ENCODE results near the gene TMEM239. TPM values are rescaled to one million over a fixed set of nuclear protein-coding genes. Genes with fewer than 3 reads are reported as not detected.
A peak's percentile ranks its signal among the peaks of the same experiment; 100 is the strongest.
"Not testable (repeated sequence)": the region's sequence is repeated elsewhere in the genome, so short reads cannot be mapped to it uniquely, and the experiment has no call there.

Gene TMEM239
- total and polyA plus RNA-seq, 4 donors = not detected

GRCh38 chr20:2805689-2806350 lies 10.3 kb upstream of the TMEM239 start:
- DNase-seq (ENCODE audit: low spot score) = no peak
- peaks cover 0 to 2% (median 0%) of the 10 kb centered on the region in 4 donors for H3K36me3 ChIP-seq (ENCODE audit: control insufficient read depth in 4 of 4, insufficient read depth in 3 of 4, low read depth in 1 of 4, low read length in 3 of 4)
- TF ChIP-seq FOXA1 (IDR thresholded peaks at IDR 0.05) (no peak), EGR1 (IDR thresholded peaks at IDR 0.05; ENCODE audit: low read depth in 2 of 2) (peak; percentile 25 to 39)
- H3K9me3 ChIP-seq (ENCODE audit: control insufficient read depth in 4 of 4, low read length in 3 of 4) = peaks cover 3 to 6% (median 4%) of the 10 kb centered on the region in 4 donors
- H3K9ac ChIP-seq (ENCODE audit: low read depth in 1 of 2, low read length in 2 of 2) = no peak overlapping the region
- H3K27me3 ChIP-seq (ENCODE audit: control insufficient read depth in 4 of 4, insufficient read depth in 4 of 4, low read length in 3 of 4) = peaks cover 4 to 20% (median 10%) of the 10 kb centered on the region in 4 donors
- peaks cover 0 to 7% (median 5%) of the 10 kb centered on the region in 4 donors for H3K4me1 ChIP-seq (ENCODE audit: control insufficient read depth in 4 of 4, insufficient read depth in 4 of 4, low read length in 3 of 4)
- no peak overlapping the region for H3K27ac ChIP-seq (ENCODE audit: low read depth in 1 of 2, low read length in 2 of 2)
- no peak overlapping the region for H3K4me3 ChIP-seq (ENCODE audit: low read depth in 1 of 3, low read length in 3 of 3)
- WGBS = 27% methylated on average over 22 of the region's 22 CpGs

- Histone ChIP-seq H3K4me1 (ENCODE audit: control insufficient read depth in 4 of 4, insufficient read depth in 4 of 4, low read length in 3 of 4) (peaks cover 0 to 7% (median 5%) of the 10 kb centered on the region in 4 donors), H3K9me3 (ENCODE audit: control insufficient read depth in 4 of 4, low read length in 3 of 4) (peaks cover 1 to 3% (median 2%) of the 10 kb centered on the region in 4 donors), H3K27me3 (ENCODE audit: control insufficient read depth in 4 of 4, insufficient read depth in 4 of 4, low read length in 3 of 4) (peaks cover 4 to 16% (median 8%) of the 10 kb centered on the region in 4 donors), H3K27ac (ENCODE audit: low read depth in 1 of 2, low read length in 2 of 2) (no peak overlapping the region), H3K36me3 (ENCODE audit: control insufficient read depth in 4 of 4, insufficient read depth in 3 of 4, low read depth in 1 of 4, low read length in 3 of 4) (peaks cover 0 to 2% (median 0%) of the 10 kb centered on the region in 4 donors), H3K4me3 (ENCODE audit: low read depth in 1 of 3, low read length in 3 of 3) (no peak overlapping the region), H3K9ac (ENCODE audit: low read depth in 1 of 2, low read length in 2 of 2) (no peak overlapping the region)
- DNase-seq (ENCODE audit: low spot score) = no peak
- WGBS = 32% methylated on average over 4 of the region's 4 CpGs
- no peak for TF ChIP-seq CTCF (IDR thresholded peaks at IDR 0.05; ENCODE audit: low read depth, low read length, missing input control)
- TF ChIP-seq HNF4G (IDR thresholded peaks at IDR 0.05) = no peak
- peak; percentile 46 to 49 for TF ChIP-seq HNF4A (conservative IDR thresholded peaks at IDR 0.05)
These were observed 9.8 kb upstream of the TMEM239 start for GRCh38 chr20:2806351-2806701.

GRCh38 chr20:2807019-2807418 lies 9.1 kb upstream of the TMEM239 start:
- no peak for DNase-seq (ENCODE audit: low spot score)
- Histone ChIP-seq H3K9ac (ENCODE audit: low read depth in 1 of 2, low read length in 2 of 2) (no peak overlapping the region), H3K27me3 (ENCODE audit: control insufficient read depth in 4 of 4, insufficient read depth in 4 of 4, low read length in 3 of 4) (peaks cover 4 to 16% (median 6%) of the 10 kb centered on the region in 4 donors), H3K9me3 (ENCODE audit: control insufficient read depth in 4 of 4, low read length in 3 of 4) (no peaks in the 10 kb centered on the region), H3K4me1 (ENCODE audit: control insufficient read depth in 4 of 4, insufficient read depth in 4 of 4, low read length in 3 of 4) (peaks cover 0 to 7% (median 5%) of the 10 kb centered on the region in 4 donors), H3K36me3 (ENCODE audit: control insufficient read depth in 4 of 4, insufficient read depth in 3 of 4, low read depth in 1 of 4, low read length in 3 of 4) (no peaks in the 10 kb centered on the region), H3K4me3 (ENCODE audit: low read depth in 1 of 3, low read length in 3 of 3) (no peak overlapping the region), H3K27ac (ENCODE audit: low read depth in 1 of 2, low read length in 2 of 2) (no peak overlapping the region)
- TF ChIP-seq TAF1 (conservative IDR thresholded peaks at IDR 0.05) (no peak), JUND (IDR thresholded peaks at IDR 0.05) (no peak), ATF3 (IDR thresholded peaks at IDR 0.05) (no peak), SP1 (IDR thresholded peaks at IDR 0.05) (no peak), HNF4A (conservative IDR thresholded peaks at IDR 0.05) (no peak), RXRA (IDR thresholded peaks at IDR 0.05) (no peak), RAD21 (IDR thresholded peaks at IDR 0.05) (no peak), REST (IDR thresholded peaks at IDR 0.05) (no peak), ZBTB33 (IDR thresholded peaks at IDR 0.05) (no peak), FOXA2 (IDR thresholded peaks at IDR 0.05) (no peak), FOXA1 (IDR thresholded peaks at IDR 0.05) (no peak), EGR1 (IDR thresholded peaks at IDR 0.05; ENCODE audit: low read depth in 2 of 2) (no peak), GABPA (IDR thresholded peaks at IDR 0.05 in 1 of 2, conservative IDR thresholded peaks at IDR 0.05 in 1 of 2) (no peak)
- 77% methylated on average over 4 of the region's 4 CpGs for WGBS

- not testable (repeated sequence) for H3K36me3 ChIP-seq (ENCODE audit: control insufficient read depth in 4 of 4, insufficient read depth in 3 of 4, low read depth in 1 of 4, low read length in 3 of 4); H3K4me3 ChIP-seq (ENCODE audit: low read depth in 1 of 3, low read length in 3 of 3); H3K4me1 ChIP-seq (ENCODE audit: control insufficient read depth in 4 of 4, insufficient read depth in 4 of 4, low read length in 3 of 4); H3K9ac ChIP-seq (ENCODE audit: low read depth in 1 of 2, low read length in 2 of 2); H3K9me3 ChIP-seq (ENCODE audit: control insufficient read depth in 4 of 4, low read length in 3 of 4); DNase-seq (ENCODE audit: low spot score); H3K27ac ChIP-seq (ENCODE audit: low read depth in 1 of 2, low read length in 2 of 2)
- 67% methylated on average over 9 of the region's 9 CpGs for WGBS
- peaks cover 0 to 12% (median 4%) of the 10 kb centered on the region in 4 donors for H3K27me3 ChIP-seq (ENCODE audit: control insufficient read depth in 4 of 4, insufficient read depth in 4 of 4, low read length in 3 of 4)
These were observed 8.2 kb upstream of the TMEM239 start for GRCh38 chr20:2807929-2808328.

Data from liver (tissue), 9 donors.